Left forelimb (tissue), 1 donor: Measurements from ENCODE around the gene LRP8.
"Not testable (repeated sequence)": the region's sequence is repeated elsewhere in the genome, so short reads cannot be mapped to it uniquely, and the experiment has no call there.

Experiments
- DNase-seq: peaks from one replicate; pipeline ENCODE4 v3.0.0-alpha.2; 2018; ENCODE audit warnings: low spot score

Gene LRP8

DNA sequence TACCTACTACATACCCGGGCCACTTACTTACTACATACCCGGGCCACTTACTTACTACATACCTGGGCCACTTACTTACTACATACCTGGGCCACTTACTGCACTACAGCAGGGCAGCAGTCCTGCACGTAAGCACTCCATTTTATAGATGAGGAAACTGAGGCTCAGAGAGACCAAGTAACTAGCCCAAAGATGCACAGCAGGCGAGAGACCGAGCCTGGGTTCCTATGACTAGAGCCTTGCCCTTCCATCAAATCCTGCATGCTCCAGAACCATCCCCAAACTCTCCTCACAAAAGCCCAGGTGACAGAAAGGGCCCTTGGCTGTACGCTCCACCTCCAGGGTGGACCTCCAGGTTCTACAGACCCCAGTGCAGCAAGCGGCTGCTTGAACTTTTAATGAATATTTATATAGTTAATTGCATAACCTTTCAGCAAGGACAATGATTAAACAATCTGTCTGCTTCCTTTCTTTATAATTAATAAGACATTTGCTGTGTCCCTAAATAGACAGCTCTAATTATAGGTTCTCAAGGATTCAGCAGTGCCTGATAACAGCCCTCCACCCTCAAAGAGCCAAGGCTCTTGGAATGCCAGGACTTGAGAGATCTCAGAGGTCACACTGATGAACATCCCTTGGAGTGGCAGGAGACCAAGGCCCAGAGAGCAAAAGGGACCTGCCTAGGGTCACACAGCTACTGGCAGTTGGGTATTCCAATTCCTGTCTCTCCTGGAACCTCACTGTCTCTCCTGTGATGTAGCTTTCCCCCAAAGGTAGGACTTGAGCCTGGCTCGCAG lies 43.4 kb downstream of the LRP8 start:
- DNase-seq, result no peak

- DNase-seq, result not testable (repeated sequence)
Measured at GRCh38 chr1:53283156-53283555, 44.7 kb downstream of the LRP8 start.

GRCh38 chr1:53281133-53281532 lies 46.7 kb downstream of the LRP8 start:
- no peak for DNase-seq

- DNase-seq, result no peak
Measured at GRCh38 chr1:53280496-53280895, 47.4 kb downstream of the LRP8 start.

GRCh38 chr1:53279296-53280200 lies 48.3 kb downstream of the LRP8 start:
- DNase-seq, result no peak

- DNase-seq, result peak; percentile 75
Measured at GRCh38 chr1:53278298-53278725, 49.6 kb downstream of the LRP8 start.

DNA sequence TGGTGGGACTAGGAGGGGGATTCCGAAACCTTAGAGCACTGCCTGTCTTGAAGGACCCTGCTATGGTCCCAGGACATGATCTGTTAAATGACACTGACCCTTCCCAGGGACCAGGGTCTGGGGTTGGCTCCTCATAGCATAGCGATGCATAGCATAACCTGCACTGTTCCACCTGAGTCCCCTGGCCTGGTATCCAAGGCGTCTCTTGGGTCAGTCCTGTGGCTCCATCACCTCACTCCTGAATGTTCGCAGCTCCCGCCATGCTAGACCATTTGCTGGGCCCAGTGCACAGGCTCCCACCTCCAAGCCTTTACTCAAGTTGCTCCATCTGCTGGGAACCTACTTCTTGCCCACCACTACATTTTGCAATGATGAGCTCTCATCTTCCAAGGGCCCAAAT lies 50.5 kb downstream of the LRP8 start:
- no peak for DNase-seq

GRCh38 chr1:53276902-53277281 lies 51.0 kb downstream of the LRP8 start:
- no peak for DNase-seq

DNA sequence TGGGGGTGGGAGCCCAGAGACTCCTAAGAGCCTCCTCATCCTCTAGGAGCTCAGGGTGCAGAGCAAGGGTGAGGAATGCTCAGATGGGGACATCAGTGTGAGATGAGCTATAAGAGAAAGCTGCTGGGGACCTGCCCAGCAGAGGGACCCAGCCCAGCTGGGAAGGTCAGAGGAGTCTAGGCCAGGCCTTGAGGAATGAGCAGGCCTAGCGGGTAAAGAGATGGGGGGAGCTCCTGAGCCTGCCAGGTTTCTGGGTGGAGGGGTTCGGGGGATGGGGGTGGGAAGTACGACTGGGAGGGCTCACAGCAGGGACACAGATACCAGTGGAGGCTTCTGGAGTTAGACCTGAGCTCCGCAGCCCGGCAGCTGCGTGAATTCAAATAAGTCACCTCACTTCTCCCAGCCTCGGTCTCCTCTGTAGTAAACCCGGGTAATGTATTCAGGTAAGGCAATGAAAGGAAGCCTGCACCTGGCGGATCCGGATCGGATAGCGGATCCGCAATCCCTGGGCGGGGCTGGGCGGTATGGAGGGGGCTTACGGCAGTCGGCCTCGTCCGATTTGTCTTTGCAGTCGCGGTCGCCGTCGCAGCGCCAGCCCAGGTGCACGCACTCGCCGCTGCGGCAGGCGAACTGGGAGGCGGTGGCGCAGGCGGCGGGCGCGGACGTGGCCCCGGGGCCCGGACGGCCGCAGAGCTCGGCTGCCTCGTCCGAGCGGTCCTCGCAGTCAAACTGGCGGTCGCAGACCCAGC lies 51.5 kb downstream of the LRP8 start:
- no peak for DNase-seq

GRCh38 chr1:53275566-53275965 lies 52.3 kb downstream of the LRP8 start:
- no peak for DNase-seq

GRCh38 chr1:53274541-53275185 lies 53.2 kb downstream of the LRP8 start:
- DNase-seq, result no peak

GRCh38 chr1:53274026-53274425 lies 53.8 kb downstream of the LRP8 start:
- no peak for DNase-seq

- no peak for DNase-seq
Measured at GRCh38 chr1:53273526-53273925, 54.3 kb downstream of the LRP8 start.

DNA sequence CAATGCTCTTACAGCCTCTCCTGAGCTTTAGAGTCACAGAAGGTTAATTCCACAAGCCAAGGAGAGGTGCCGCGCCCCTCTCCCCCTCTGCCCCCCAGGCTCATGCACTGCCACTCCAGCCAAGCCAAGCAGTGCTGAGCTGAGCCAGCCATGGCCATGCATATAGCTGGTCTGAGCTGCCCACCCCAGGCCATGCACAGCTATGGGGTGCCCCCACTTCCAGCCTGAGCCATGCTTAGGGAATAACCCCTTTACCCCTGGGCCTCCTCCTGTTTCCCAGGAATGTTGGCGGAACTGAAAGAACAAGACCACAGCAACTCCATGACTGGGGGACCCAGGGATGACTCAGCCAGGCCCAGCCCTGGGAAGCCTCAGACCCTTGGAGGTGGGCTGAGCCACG lies 55.5 kb downstream of the LRP8 start:
- DNase-seq, result no peak

- DNase-seq, result no peak
Measured at GRCh38 chr1:53271446-53272090, 56.3 kb downstream of the LRP8 start.

DNA sequence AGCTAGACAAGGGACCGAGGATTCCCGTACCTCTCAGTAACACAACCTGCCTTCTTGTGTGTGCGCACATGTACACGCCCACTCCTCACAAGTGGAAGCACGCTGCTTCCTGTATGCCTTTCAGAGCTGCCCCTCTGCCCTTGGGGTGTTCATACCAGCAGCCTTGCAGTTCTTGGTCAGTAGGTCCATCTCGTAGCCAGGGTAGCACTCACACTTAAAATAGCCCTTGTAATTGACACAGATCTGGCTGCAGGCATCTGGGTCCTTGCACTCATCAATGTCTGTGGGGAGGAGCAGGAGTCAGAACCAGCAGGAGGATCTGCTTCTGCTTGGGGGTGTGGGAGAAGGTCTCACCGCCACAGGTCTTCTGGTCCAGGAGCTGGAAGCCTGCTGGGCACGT lies 57.0 kb downstream of the LRP8 start:
- no peak for DNase-seq

- DNase-seq, result peak; percentile 22
Measured at GRCh38 chr1:53270107-53270506, 57.8 kb downstream of the LRP8 start.

DNA sequence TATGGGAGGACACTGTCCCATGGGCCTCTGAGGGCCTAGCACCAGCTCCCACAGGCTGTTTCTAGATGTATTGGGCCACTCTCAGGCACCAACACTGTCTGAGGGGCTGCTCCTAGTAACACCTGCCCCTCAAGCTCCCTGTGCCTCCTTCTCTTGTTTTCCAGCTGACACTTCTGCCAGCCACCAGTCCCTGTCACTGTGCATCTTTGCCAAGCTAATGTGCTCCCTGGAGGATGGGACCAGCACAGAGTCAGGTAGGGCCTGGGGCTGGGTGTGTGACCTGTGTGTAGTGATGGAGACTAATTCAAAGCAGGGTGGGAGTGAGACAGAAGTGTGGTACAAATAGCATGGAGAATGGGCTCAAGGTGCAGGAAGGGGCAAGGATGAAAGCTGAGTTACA lies 60.1 kb downstream of the LRP8 start:
- DNase-seq, result peak; percentile 37

GRCh38 chr1:53266038-53266437 lies 61.8 kb downstream of the LRP8 start:
- DNase-seq, result peak; percentile 56

DNA sequence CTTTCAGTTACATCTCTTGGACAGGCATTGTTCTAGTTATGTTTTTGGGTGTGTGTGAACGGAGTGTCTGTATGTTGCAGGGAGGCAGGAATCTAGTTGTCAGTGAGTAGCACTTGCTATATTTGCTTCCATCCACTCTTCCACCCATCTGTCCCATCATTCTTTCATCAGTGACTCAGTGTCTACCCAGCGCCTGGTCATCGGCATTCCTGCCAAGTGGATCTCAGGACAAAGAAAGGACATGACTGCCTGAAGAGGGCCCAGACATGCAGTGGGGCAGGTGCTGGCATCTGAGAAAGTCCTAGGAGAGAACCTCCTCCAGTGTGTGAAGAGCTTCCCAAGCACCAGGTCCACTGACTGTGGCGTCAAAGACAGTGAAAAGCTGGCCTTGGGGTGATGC lies 62.3 kb downstream of the LRP8 start:
- DNase-seq, result no peak

- no peak for DNase-seq
Measured at GRCh38 chr1:53264048-53264447, 63.8 kb downstream of the LRP8 start.
